Spleen (tissue), 7 donors: ENCODE results near the gene ULBP3.

ENCODE experiments used
- CTCF ChIP-seq, 11 experiments: fragments of 200-600 bp in 7 of 11; fragments of 450-650 bp in 4 of 11; sonication (generic) in 4 of 11; IDR thresholded peaks in 8 of 11; conservative IDR thresholded peaks in 3 of 11; 1 replicate in 7 of 11; 2 replicates in 4 of 11; pipeline versions ENCODE4 v1.4.0 to v1.8.0; 2016 to 2021; ENCODE audit warnings: antibody characterized with exemption in 11 of 11, inconsistent platforms in 4 of 11, mild to moderate bottlenecking in 1 of 11
- POLR2A ChIP-seq, 3 donors: fragments of 450-650 bp; IDR thresholded peaks; one replicate each; pipeline ENCODE4 v1.5.1; 2017; ENCODE audit warnings: antibody characterized with exemption in 3 of 3, mild to moderate bottlenecking in 1 of 3
- POLR2AphosphoS5 ChIP-seq, 3 donors: sonication (generic); formaldehyde crosslinking; IDR thresholded peaks; one replicate each; pipeline ENCODE4 v1.5.1; 2017; ENCODE audit warnings: antibody characterized with exemption in 3 of 3
- donor health status: DM: no; HTN: no; CAD: no; lungs with moderate emphysema.
- donor health status: DM: no; HTN: no; CAD: no.
- donor health status: DM: no; HTN: no; CAD: no.

GRCh38 chr6:150030611-150031010 lies 38.3 kb downstream of the ULBP3 start:
- TF ChIP-seq CTCF (IDR thresholded peaks at IDR 0.05 in 8 of 11, conservative IDR thresholded peaks at IDR 0.05 in 3 of 11) (no peak), POLR2AphosphoS5 (IDR thresholded peaks at IDR 0.05) (no peak), POLR2A (IDR thresholded peaks at IDR 0.05) (no peak)
